Esophagus squamous epithelium (tissue), 4 donors: ENCODE data around the gene LAMA3.
"Not testable (repeated sequence)": the region's sequence is repeated elsewhere in the genome, so short reads cannot be mapped to it uniquely, and the experiment has no call there.

Experiments
- CTCF ChIP-seq, 6 experiments: fragments of 450-650 bp in 4 of 6; fragments of 200-600 bp in 2 of 6; sonication (generic) in 2 of 6; IDR thresholded peaks; one replicate each; pipeline ENCODE4 v1.5.1; 2016 to 2019; ENCODE audit warnings: antibody characterized with exemption in 6 of 6, mild to moderate bottlenecking in 4 of 6, moderate library complexity in 4 of 6
- POLR2A ChIP-seq, 4 donors: fragments of 450-650 bp; IDR thresholded peaks; one replicate each; pipeline ENCODE4 v1.6.1; 2017; ENCODE audit warnings: antibody characterized with exemption in 4 of 4, mild to moderate bottlenecking in 4 of 4, moderate library complexity in 3 of 4

- not testable (repeated sequence) for TF ChIP-seq CTCF, POLR2A (IDR thresholded peaks at IDR 0.05)
Observed at GRCh38 chr18:23733265-23733664, 44.0 kb downstream of the LAMA3 start.
